Upper lobe of left lung (tissue), 4 donors: ENCODE results near the gene TBC1D4.

Experiments used
- POLR2A ChIP-seq, 4 donors: fragments of 450-650 bp; IDR thresholded peaks; one replicate each; pipeline ENCODE4 v1.5.1; 2016 to 2017; ENCODE audit warnings: antibody characterized with exemption in 4 of 4, mild to moderate bottlenecking in 2 of 4
- POLR2AphosphoS5 ChIP-seq, 2 donors: sonication (generic); formaldehyde crosslinking; IDR thresholded peaks; one replicate each; pipeline ENCODE4 v1.5.1; 2017; ENCODE audit warnings: antibody characterized with exemption in 2 of 2
- TF ChIP-seq, protein P1 (sequence below), 6 experiments: fragments of 450-650 bp in 4 of 6; fragments of 200-600 bp in 2 of 6; sonication (generic) in 2 of 6; IDR thresholded peaks; one replicate each; pipeline ENCODE4 v1.5.1; 2016 to 2019; ENCODE audit warnings: antibody characterized with exemption in 6 of 6

DNA sequence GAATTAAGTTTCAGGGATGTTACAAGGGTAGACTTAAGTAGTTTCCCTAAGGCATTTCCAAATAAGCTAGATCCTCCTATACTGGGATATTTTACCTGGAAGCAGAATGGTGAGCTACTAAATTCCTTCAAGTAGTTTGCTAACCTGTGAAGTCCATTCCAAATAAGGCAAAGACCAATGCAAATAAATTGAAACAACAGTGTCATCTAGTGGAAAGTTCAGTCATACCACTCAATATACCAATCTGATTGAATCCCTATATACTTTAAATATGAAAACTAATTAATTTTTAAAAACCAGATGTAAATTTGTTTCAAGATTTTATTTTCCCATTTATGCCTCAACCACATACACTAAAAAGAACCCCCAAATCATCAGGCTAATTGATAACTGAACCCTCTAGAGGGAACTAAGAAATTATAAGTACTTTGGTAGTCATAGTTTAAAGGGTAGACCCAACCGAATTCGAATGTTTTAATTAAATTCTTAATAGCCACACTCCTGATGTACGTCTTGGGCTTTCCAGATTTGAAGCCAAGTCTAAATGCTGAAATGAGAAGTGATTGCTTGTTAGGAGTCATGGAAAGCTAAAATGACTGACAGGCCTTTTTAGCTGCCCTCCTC, 223.7 kb downstream of the TBC1D4 start:
- TF ChIP-seq, protein P1, sequence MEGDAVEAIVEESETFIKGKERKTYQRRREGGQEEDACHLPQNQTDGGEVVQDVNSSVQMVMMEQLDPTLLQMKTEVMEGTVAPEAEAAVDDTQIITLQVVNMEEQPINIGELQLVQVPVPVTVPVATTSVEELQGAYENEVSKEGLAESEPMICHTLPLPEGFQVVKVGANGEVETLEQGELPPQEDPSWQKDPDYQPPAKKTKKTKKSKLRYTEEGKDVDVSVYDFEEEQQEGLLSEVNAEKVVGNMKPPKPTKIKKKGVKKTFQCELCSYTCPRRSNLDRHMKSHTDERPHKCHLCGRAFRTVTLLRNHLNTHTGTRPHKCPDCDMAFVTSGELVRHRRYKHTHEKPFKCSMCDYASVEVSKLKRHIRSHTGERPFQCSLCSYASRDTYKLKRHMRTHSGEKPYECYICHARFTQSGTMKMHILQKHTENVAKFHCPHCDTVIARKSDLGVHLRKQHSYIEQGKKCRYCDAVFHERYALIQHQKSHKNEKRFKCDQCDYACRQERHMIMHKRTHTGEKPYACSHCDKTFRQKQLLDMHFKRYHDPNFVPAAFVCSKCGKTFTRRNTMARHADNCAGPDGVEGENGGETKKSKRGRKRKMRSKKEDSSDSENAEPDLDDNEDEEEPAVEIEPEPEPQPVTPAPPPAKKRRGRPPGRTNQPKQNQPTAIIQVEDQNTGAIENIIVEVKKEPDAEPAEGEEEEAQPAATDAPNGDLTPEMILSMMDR (IDR thresholded peaks at IDR 0.05), result peak in 5 of 6 experiments; percentile 11 to 61 (median 38)
- no peak for TF ChIP-seq POLR2A (IDR thresholded peaks at IDR 0.05)
- TF ChIP-seq POLR2AphosphoS5 (IDR thresholded peaks at IDR 0.05), result no peak
